PC-3 (cell line): ENCODE results near the gene GPATCH1. TPM values are rescaled to one million over a fixed set of nuclear protein-coding genes. Genes with fewer than 3 reads are reported as not detected.
A peak's percentile ranks its signal among the peaks of the same experiment; 100 is the strongest.
"Not testable (repeated sequence)": the region's sequence is repeated elsewhere in the genome, so short reads cannot be mapped to it uniquely, and the experiment has no call there.

Experiments
- ATAC-seq: fragments of 200-7000 bp; cut with Tn5 transposase; 2 replicates; pipeline ENCODE4 v1.9.1; 2020; ENCODE audit warnings: mild to moderate bottlenecking, moderate library complexity
- BruUV-seq: library from RNA; stranded (reverse); fragments of 400-500 nt; replicated peaks from 2 replicates; lab custom pipeline; 2021; lab: Mats Ljungman, UMichigan
- CTCF ChIA-PET: fragments of 300-600 bp; sonication (Branson Sonifier 250); formaldehyde crosslinking; loops from one replicate; lab custom pipeline; 2022; ENCODE audit warnings: antibody characterized with exemption; lab: Charles Lee
- POLR2A ChIA-PET: fragments of 300-600 bp; sonication (Branson Sonifier 250); formaldehyde crosslinking; loops from one replicate; lab custom pipeline; 2022; ENCODE audit warnings: antibody characterized with exemption; ENCODE audit not compliant: unreplicated experiment; lab: Charles Lee
- DNase-seq: peaks from one replicate; pipeline ENCODE4 v3.0.0-alpha.2; 2015
- H2AFZ ChIP-seq: fragments of 300-600 bp; sonication (generic); 2 replicates; pipeline ENCODE4 v1.6.0; 2016; ENCODE audit warnings: antibody characterized with exemption, low read length
- H3F3A ChIP-seq: fragments of 300-600 bp; sonication (generic); one replicate; pipeline ENCODE4 v1.6.0; 2017; ENCODE audit warnings: antibody characterized with exemption, low read length, control low read depth, mild to moderate bottlenecking; ENCODE audit not compliant: unreplicated experiment
- H3K27ac ChIP-seq: fragments of 300-600 bp; sonication (generic); 2 replicates; pipeline ENCODE4 v1.5.1; 2016; ENCODE audit warnings: mild to moderate bottlenecking, low read length
- H3K27me3 ChIP-seq: fragments of 300-600 bp; sonication (generic); 2 replicates; pipeline ENCODE4 v1.6.1; 2016; ENCODE audit warnings: low read length, mixed read lengths
- H3K36me3 ChIP-seq: fragments of 300-600 bp; sonication (generic); 2 replicates; pipeline ENCODE4 v1.6.1; 2016; ENCODE audit warnings: low read depth, mixed run types, low read length, mixed read lengths
- H3K4me1 ChIP-seq: fragments of 300-600 bp; sonication (generic); 2 replicates; pipeline ENCODE4 v1.5.1; 2016; ENCODE audit warnings: low read length; ENCODE audit not compliant: insufficient read depth
- H3K4me2 ChIP-seq: fragments of 300-600 bp; sonication (generic); 2 replicates; pipeline ENCODE4 v1.6.0; 2016; ENCODE audit warnings: low read length
- H3K4me3 ChIP-seq: fragments of 300-600 bp; sonication (generic); 2 replicates; pipeline ENCODE4 v1.5.1; 2016; ENCODE audit warnings: mild to moderate bottlenecking, low read length, mixed read lengths
- H3K79me2 ChIP-seq: fragments of 300-600 bp; sonication (generic); 2 replicates; pipeline ENCODE4 v1.6.1; 2017; ENCODE audit warnings: low read length, mixed read lengths
- H3K9ac ChIP-seq: fragments of 300-600 bp; sonication (generic); 2 replicates; pipeline ENCODE4 v1.6.0; 2016; ENCODE audit warnings: mild to moderate bottlenecking, low read length
- H3K9me2 ChIP-seq: fragments of 300-600 bp; sonication (generic); replicated peaks from 2 replicates; pipeline ENCODE4 v1.6.1; 2016; ENCODE audit warnings: mixed run types, low read length, mixed read lengths
- H3K9me3 ChIP-seq: fragments of 300-600 bp; sonication (generic); 2 replicates; pipeline ENCODE4 v1.6.1; 2016; ENCODE audit warnings: low read length, mixed read lengths
- H4K20me1 ChIP-seq: fragments of 300-600 bp; sonication (generic); 2 replicates; pipeline ENCODE4 v1.6.1; 2016; ENCODE audit warnings: low read length, mixed read lengths
- CTCF ChIP-seq: fragments of 300-600 bp; sonication (generic); conservative IDR thresholded peaks from 2 replicates; pipeline ENCODE4 v1.5.1; 2017; ENCODE audit warnings: antibody characterized with exemption, low read depth, mild to moderate bottlenecking, low read length
- EZH2 ChIP-seq: fragments of 300-600 bp; sonication (generic); IDR thresholded peaks from one replicate; pipeline ENCODE4 v1.6.1; 2017; ENCODE audit warnings: antibody characterized with exemption, mild to moderate bottlenecking, low read length; ENCODE audit not compliant: unreplicated experiment
- EZH2phosphoT487 ChIP-seq: fragments of 300-600 bp; sonication (generic); IDR thresholded peaks from 2 replicates; pipeline ENCODE4 v1.6.1; 2018; ENCODE audit warnings: mild to moderate bottlenecking, antibody characterized with exemption, low read length, borderline replicate concordance
- intact Hi-C: fragments of 100-400 bp; cut with micrococcal nuclease; formaldehyde crosslinking; loops from 2 replicates; pipeline ENCODE4 v1.9.0; 2023
- total RNA-seq: library from RNA; depleted of rRNA; stranded (reverse); fragments of >200 nt; gene quantifications from 2 replicates; pipeline ENCODE4 v1.2.3, GENCODE V29; 2014

Gene GPATCH1
- total RNA-seq, 1 experiment from 2014 or later = 6.9 TPM

DNA sequence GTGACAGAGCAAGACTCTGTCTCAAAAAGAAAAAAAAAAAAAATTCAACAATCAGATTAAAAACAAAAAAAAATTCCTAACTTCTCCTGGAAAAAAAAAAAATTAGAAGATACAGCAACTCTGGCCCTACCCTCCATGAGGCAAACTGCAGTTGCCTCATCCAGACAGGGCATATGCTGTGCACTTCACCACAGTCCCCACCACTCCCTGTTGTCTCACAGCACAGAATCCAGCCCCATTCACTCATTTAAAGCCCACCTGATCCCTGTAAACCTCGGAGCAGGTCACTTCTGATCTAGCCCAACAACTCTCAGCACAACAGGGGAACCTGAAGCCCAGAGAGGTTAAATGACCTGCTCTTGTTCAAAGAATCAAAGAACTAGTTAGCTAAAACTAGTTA, 41.2 kb upstream of the GPATCH1 start:
- H3K36me3 ChIP-seq = peaks cover 7% of the 10 kb centered on the region; the same call in 1 of the 2 replicates
- intact Hi-C loops = no loop called here
- no peak for ATAC-seq
- H3K9me3 ChIP-seq = no peaks in the 10 kb centered on the region
- POLR2A ChIA-PET = no interaction called here
- H3K79me2 ChIP-seq = peaks cover 78% of the 10 kb centered on the region
- H4K20me1 ChIP-seq = no peaks in the 10 kb centered on the region
- no peak overlapping the region for H3K4me2 ChIP-seq
- H3K4me1 ChIP-seq = peaks cover 32% of the 10 kb centered on the region
- no TSS peak for BruUV-seq
- no peak for TF ChIP-seq EZH2
- H3K9ac ChIP-seq = 0 out of 2 replicates have a peak overlapping the region, but pooled peaks have one; percentile 87
- H3K4me3 ChIP-seq = no peak overlapping the region
- DNase-seq = no peak
- H3K9me2 ChIP-seq = no peaks in the 10 kb centered on the region
- CTCF ChIA-PET = no interaction called here
- H3K27me3 ChIP-seq = no peaks in the 10 kb centered on the region
- peaks cover 5% of the 10 kb centered on the region for H3F3A ChIP-seq
- no peak overlapping the region for H2AFZ ChIP-seq
- peak overlapping the region; percentile 98 for H3K27ac ChIP-seq

DNA sequence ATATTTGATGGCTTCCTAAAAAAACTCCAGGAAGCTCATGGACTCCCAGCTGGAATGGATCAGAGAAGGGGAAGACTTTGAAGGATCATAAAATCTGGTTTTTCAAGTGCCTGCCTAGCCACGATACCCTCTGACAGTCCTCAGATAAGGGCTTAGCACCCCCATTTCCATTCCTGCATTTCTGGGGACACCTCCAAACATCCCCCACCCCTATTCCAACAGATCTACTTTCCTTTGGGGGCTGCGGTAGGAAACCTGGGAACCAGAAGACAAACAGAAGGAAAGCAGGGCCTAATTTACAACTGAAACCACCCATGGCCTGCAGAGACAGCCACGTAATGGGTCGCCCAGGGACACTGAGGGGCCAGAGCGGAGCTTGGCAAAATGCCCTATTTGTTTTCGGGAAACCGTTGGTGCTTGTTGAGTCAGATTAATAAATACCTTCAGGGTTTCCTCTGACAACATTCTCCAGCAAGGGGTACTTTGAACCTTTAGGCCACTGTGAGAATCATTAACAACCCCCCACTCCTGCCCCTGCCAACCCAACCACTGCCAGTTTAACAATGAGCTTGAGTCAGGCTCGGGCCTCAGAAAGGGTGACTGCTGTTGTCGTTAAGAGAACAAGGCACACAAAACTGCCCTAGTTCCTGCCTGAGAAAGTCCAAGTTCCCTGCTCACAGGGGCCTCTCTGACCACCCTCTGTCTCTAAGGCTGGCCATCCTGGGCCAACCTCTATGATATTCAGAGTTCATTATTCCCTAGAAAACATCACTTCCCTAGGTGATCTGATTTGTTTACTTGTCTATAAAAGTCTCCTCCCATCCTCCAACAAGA, 39.8 kb upstream of the GPATCH1 start:
- intact Hi-C loops = no loop called here
- Histone ChIP-seq H3K9ac (peak overlapping the region; percentile 87), H2AFZ (no peak overlapping the region), H3F3A (peaks cover 5% of the 10 kb centered on the region), H3K9me2 (no peaks in the 10 kb centered on the region), H3K36me3 (peaks cover 4% of the 10 kb centered on the region; the same call in 1 of the 2 replicates), H3K27ac (peak overlapping the region; percentile 98), H3K4me2 (peak overlapping the region; percentile 68), H3K27me3 (no peaks in the 10 kb centered on the region), H3K79me2 (peaks cover 80% of the 10 kb centered on the region), H4K20me1 (no peaks in the 10 kb centered on the region), H3K4me3 (peak overlapping the region; percentile 21; the same call in 1 of the 2 replicates), H3K4me1 (peaks cover 44% of the 10 kb centered on the region), H3K9me3 (no peaks in the 10 kb centered on the region)
- DNase-seq (peak; percentile 96), ATAC-seq (peak; percentile 88)
- ChIA-PET CTCF (no interaction called here), POLR2A (interaction anchor here (0.5 to 0.6 kb wide), 2 partner anchors 56 to 60 kb away, joined by 3 to 9 read pairs; no protein-coding TSS in a partner anchor)
- TF ChIP-seq EZH2 (no peak), EZH2phosphoT487 (no peak), CTCF (no peak)
- BruUV-seq = TSS peak; percentile 33

DNA sequence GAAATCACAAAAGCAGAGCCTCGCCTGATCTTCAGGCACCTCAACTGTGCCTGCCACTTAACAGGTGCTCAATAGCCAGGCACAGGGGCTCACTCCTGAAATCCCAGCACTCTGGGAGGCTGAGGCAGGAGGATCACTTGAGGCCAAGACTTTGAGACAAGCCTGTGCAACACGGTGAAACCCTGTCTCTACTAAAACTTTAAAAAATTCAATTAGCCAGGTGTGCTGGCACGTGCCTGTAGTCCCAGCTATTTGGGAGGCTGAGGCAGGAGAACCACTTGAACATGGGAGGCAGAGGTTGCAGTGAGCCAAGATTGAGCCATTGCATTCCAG, 39.2 kb upstream of the GPATCH1 start:
- ATAC-seq = not testable (repeated sequence)

More for the DNA sequence above, 39.2 kb upstream of the GPATCH1 start:
- H3F3A ChIP-seq, H2AFZ ChIP-seq, intact Hi-C loops, H3K36me3 ChIP-seq, H3K9me2 ChIP-seq, CTCF ChIA-PET, H3K9me3 ChIP-seq, DNase-seq, H4K20me1 ChIP-seq, H3K27me3 ChIP-seq, BruUV-seq: not testable (repeated sequence)
- Histone ChIP-seq H3K4me1 (peaks cover 50% of the 10 kb centered on the region), H3K9ac (peak overlapping the region; percentile 84), H3K4me2 (peak overlapping the region; percentile 67), H3K27ac (peak overlapping the region; percentile 98), H3K4me3 (peak overlapping the region; percentile 21; the same call in 1 of the 2 replicates), H3K79me2 (peaks cover 80% of the 10 kb centered on the region)
- POLR2A ChIA-PET = interaction anchor here (0.5 to 0.6 kb wide), 2 partner anchors 57 to 59 kb away, joined by 3 to 9 read pairs; no protein-coding TSS in a partner anchor
